IMR-90 (cell line): ENCODE results near the gene CCDC120. TPM values are rescaled to one million over a fixed set of nuclear protein-coding genes. Genes with fewer than 3 reads are reported as not detected.

Experiments
- ATAC-seq: fragments of 200-7000 bp; cut with Tn5 transposase; 2 replicates; pipeline ENCODE4 v1.9.1; 2020; ENCODE audit warnings: low read depth, mild to moderate bottlenecking, moderate library complexity
- BruUV-seq: library from RNA; stranded (reverse); fragments of 400-500 nt; replicated peaks from 2 replicates; lab custom pipeline; 2021; lab: Mats Ljungman, UMichigan
- CTCF ChIA-PET: fragments of 300-600 bp; formaldehyde crosslinking; extraction: SDS; loops from one replicate; lab custom pipeline; 2021; ENCODE audit warnings: antibody characterized with exemption; lab: Yijun Ruan, JAX
- POLR2A ChIA-PET: fragments of 300-600 bp; sonication (Branson Sonifier 250); formaldehyde crosslinking; loops from one replicate; lab custom pipeline; 2022; ENCODE audit warnings: antibody characterized with exemption; ENCODE audit not compliant: unreplicated experiment; lab: Charles Lee
- DNase-seq: peaks from one replicate; pipeline ENCODE4 v3.0.0; 2013
- H2AFZ ChIP-seq: replicated peaks from 2 replicates; pipeline ENCODE3; 2013; ENCODE audit warnings: low read length, mild to moderate bottlenecking; ENCODE audit not compliant: poor library complexity
- H2AK5ac ChIP-seq: 2 replicates; pipeline ENCODE4 v1.6.1; 2013; ENCODE audit warnings: low read depth, low read length, inconsistent platforms
- H2AK9ac ChIP-seq: replicated peaks from 2 replicates; pipeline ENCODE3; 2013; ENCODE audit warnings: mild to moderate bottlenecking, low read depth, low read length, moderate library complexity; ENCODE audit not compliant: poor library complexity
- H2BK120ac ChIP-seq: 2 replicates; pipeline ENCODE4 v1.6.1; 2013; ENCODE audit warnings: low read depth, low read length, inconsistent platforms
- H2BK15ac ChIP-seq: 3 replicates; pipeline ENCODE4 v1.6.1; 2013; ENCODE audit warnings: low read depth, low read length, inconsistent platforms
- H2BK20ac ChIP-seq: 2 replicates; pipeline ENCODE4 v1.6.1; 2013; ENCODE audit warnings: low read depth, mild to moderate bottlenecking, inconsistent platforms, low read length, moderate library complexity
- H2BK5ac ChIP-seq: 2 replicates; pipeline ENCODE4 v1.6.1; 2013; ENCODE audit warnings: mild to moderate bottlenecking, low read depth, low read length, inconsistent platforms; ENCODE audit not compliant: poor library complexity, severe bottlenecking
- H3K14ac ChIP-seq: replicated peaks from 2 replicates; pipeline ENCODE4 v1.6.1; 2013; ENCODE audit warnings: low read depth, low read length, inconsistent platforms
- H3K18ac ChIP-seq: 2 replicates; pipeline ENCODE4 v1.6.1; 2013; ENCODE audit warnings: low read depth, low read length, control low read depth
- H3K23ac ChIP-seq: 2 replicates; pipeline ENCODE4 v1.6.1; 2013; ENCODE audit warnings: low read depth, low read length, inconsistent platforms
- H3K27ac ChIP-seq: 2 replicates; pipeline ENCODE4 v1.5.1; 2013; ENCODE audit warnings: mild to moderate bottlenecking, control low read depth, low read length; ENCODE audit not compliant: insufficient read depth
- H3K27me3 ChIP-seq: 2 replicates; pipeline ENCODE4 v1.6.1; 2013; ENCODE audit warnings: low read length; ENCODE audit not compliant: control insufficient read depth, insufficient read depth
- H3K36me3 ChIP-seq: 2 replicates; pipeline ENCODE4 v1.6.1; 2013; ENCODE audit warnings: low read length, mixed read lengths; ENCODE audit not compliant: control insufficient read depth, insufficient read depth
- H3K4ac ChIP-seq: 2 replicates; pipeline ENCODE4 v1.6.1; 2013; ENCODE audit warnings: low read depth, low read length, inconsistent platforms
- H3K4me1 ChIP-seq: 2 replicates; pipeline ENCODE4 v1.6.1; 2013; ENCODE audit warnings: low read length, mixed read lengths; ENCODE audit not compliant: control insufficient read depth, insufficient read depth
- H3K4me2 ChIP-seq: 2 replicates; pipeline ENCODE4 v1.6.1; 2013; ENCODE audit warnings: low read depth, mild to moderate bottlenecking, control low read depth, low read length, moderate library complexity
- H3K4me3 ChIP-seq: 2 replicates; pipeline ENCODE4 v1.5.1; 2013; ENCODE audit warnings: low read depth, mild to moderate bottlenecking, control low read depth, low read length, moderate library complexity; ENCODE audit not compliant: insufficient read depth
- H3K56ac ChIP-seq: 2 replicates; pipeline ENCODE4 v1.6.1; 2013; ENCODE audit warnings: low read length, inconsistent platforms; ENCODE audit not compliant: insufficient read depth; ENCODE audit errors: extremely low read depth
- H3K79me1 ChIP-seq, 2 experiments: 2 replicates each; pipeline ENCODE4 v1.6.1; 2013; ENCODE audit warnings: low read length in 2 of 2, inconsistent platforms in 1 of 2, low read depth in 1 of 2
- H3K9ac ChIP-seq: 2 replicates; pipeline ENCODE4 v1.6.1; 2013; ENCODE audit warnings: low read depth, low read length, control low read depth
- H3K9me1 ChIP-seq: 2 replicates; pipeline ENCODE4 v1.6.1; 2013; ENCODE audit warnings: low read length, inconsistent platforms; ENCODE audit not compliant: insufficient read depth
- H3K9me3 ChIP-seq: 2 replicates; pipeline ENCODE4 v1.6.1; 2013; ENCODE audit warnings: low read length; ENCODE audit not compliant: control insufficient read depth, insufficient read depth
- H4K20me1 ChIP-seq: 2 replicates; pipeline ENCODE4 v1.6.1; 2013; ENCODE audit warnings: low read length, inconsistent platforms; ENCODE audit not compliant: insufficient read depth
- H4K5ac ChIP-seq: 2 replicates; pipeline ENCODE4 v1.6.1; 2013; ENCODE audit warnings: mild to moderate bottlenecking, low read depth, low read length, control low read depth
- H4K8ac ChIP-seq, 2 experiments: 2 replicates each; pipeline ENCODE4 v1.6.1; 2013; ENCODE audit warnings: low read depth in 2 of 2, low read length in 2 of 2, control low read depth in 1 of 2, inconsistent platforms in 1 of 2
- H4K91ac ChIP-seq: 2 replicates; pipeline ENCODE4 v1.6.1; 2013; ENCODE audit warnings: low read depth, low read length, inconsistent platforms; ENCODE audit not compliant: insufficient read depth
- BHLHE40 ChIP-seq: fragments of 150-350 bp; IDR thresholded peaks from 2 replicates; pipeline ENCODE4 v1.6.1; 2016; ENCODE audit warnings: mild to moderate bottlenecking, low read depth, low read length
- CEBPB ChIP-seq: IDR thresholded peaks from 2 replicates; pipeline ENCODE4 v1.6.1; 2012; ENCODE audit warnings: low read depth, low read length, improper control_type of control experiment
- CHD1 ChIP-seq: IDR thresholded peaks from 2 replicates; pipeline ENCODE4 v1.6.1; 2012; ENCODE audit warnings: low read depth, low read length, improper control_type of control experiment
- CTCF ChIP-seq: conservative IDR thresholded peaks from 2 replicates; pipeline ENCODE4 v1.5.1; 2012; ENCODE audit warnings: mild to moderate bottlenecking, low read depth, low read length, improper control_type of control experiment
- ELK1 ChIP-seq: fragments of 150-350 bp; IDR thresholded peaks from 2 replicates; pipeline ENCODE4 v1.6.1; 2016; ENCODE audit warnings: low read depth, mild to moderate bottlenecking, low read length, moderate library complexity, borderline replicate concordance
- FOS ChIP-seq: fragments of 150-350 bp; IDR thresholded peaks from 2 replicates; pipeline ENCODE4 v1.6.1; 2016; ENCODE audit warnings: low read depth, low read length
- MAFK ChIP-seq: IDR thresholded peaks from 2 replicates; pipeline ENCODE4 v1.6.1; 2012; ENCODE audit warnings: low read depth, low read length, improper control_type of control experiment
- MAZ ChIP-seq: IDR thresholded peaks from 2 replicates; pipeline ENCODE4 v1.6.1; 2012; ENCODE audit warnings: low read depth, mild to moderate bottlenecking, low read length, improper control_type of control experiment, moderate library complexity, borderline replicate concordance
- MXI1 ChIP-seq: IDR thresholded peaks from 2 replicates; pipeline ENCODE4 v1.6.1; 2012; ENCODE audit warnings: low read depth, mild to moderate bottlenecking, low read length, moderate library complexity, borderline replicate concordance
- NFE2L2 ChIP-seq: fragments of 150-350 bp; IDR thresholded peaks from 2 replicates; pipeline ENCODE4 v1.6.1; 2016; ENCODE audit warnings: low read depth, mild to moderate bottlenecking, low read length
- POLR2A ChIP-seq: IDR thresholded peaks from 2 replicates; pipeline ENCODE4 v1.6.1; 2012; ENCODE audit warnings: mild to moderate bottlenecking, low read depth, low read length
- RAD21 ChIP-seq: IDR thresholded peaks from 2 replicates; pipeline ENCODE4 v1.6.1; 2012; ENCODE audit warnings: low read length, improper control_type of control experiment
- RCOR1 ChIP-seq: IDR thresholded peaks from 2 replicates; pipeline ENCODE4 v1.6.1; 2012; ENCODE audit warnings: mild to moderate bottlenecking, low read length, improper control_type of control experiment; ENCODE audit not compliant: insufficient replicate concordance
- RFX5 ChIP-seq: IDR thresholded peaks from 2 replicates; pipeline ENCODE4 v1.8.0; 2012; ENCODE audit warnings: low read depth, mild to moderate bottlenecking, low read length, moderate library complexity
- SMC3 ChIP-seq: fragments of 150-350 bp; IDR thresholded peaks from 2 replicates; pipeline ENCODE4 v1.6.1; 2016; ENCODE audit warnings: low read depth, mild to moderate bottlenecking, antibody characterized with exemption, low read length, moderate library complexity
- USF2 ChIP-seq: fragments of 150-350 bp; IDR thresholded peaks from 2 replicates; pipeline ENCODE4 v1.6.1; 2017; ENCODE audit warnings: mild to moderate bottlenecking, antibody characterized with exemption, low read length, low read depth
- WGBS, 2 experiments: methylation state at CpG; one replicate each; pipeline versions ENCODE4 v1.1.5 to v1.1.7; 2013; ENCODE audit warnings: missing lambda C conversion rate in 2 of 2; ENCODE audit not compliant: insufficient read length in 1 of 2; ENCODE audit errors: extremely low coverage in 2 of 2; 5-methylcytosine and 5-hydroxymethylcytosine counted together
- dilution Hi-C: fragments of 300-500 bp; cut with HindIII; formaldehyde crosslinking; loops from one replicate; pipeline ENCODE4 v1.14.3; 2018; ENCODE audit warnings: low sequenced_read_pairs; ENCODE audit not compliant: unreplicated experiment
- in situ Hi-C: fragments of 300-500 bp; cut with MboI; formaldehyde crosslinking; loops from 3 replicates; pipeline ENCODE4 v1.14.3; 2019; ENCODE audit warnings: low sequenced_read_pairs, inconsistent platforms, mixed read lengths
- intact Hi-C: fragments of 100-400 bp; cut with micrococcal nuclease; formaldehyde crosslinking; loops from 2 replicates; pipeline ENCODE4 v1.10.0; 2022
- polyA plus RNA-seq, 3 experiments: library from polyadenylated mRNA; depleted of rRNA; stranded (reverse); fragments of >200 nt; gene quantifications; 2 replicates each; pipeline ENCODE4 v1.2.3, GENCODE V29; 2012; ENCODE audit warnings: low replicate concordance in 1 of 3
- total RNA-seq: library from RNA; depleted of rRNA; stranded (reverse); fragments of >200 nt; gene quantifications from 2 replicates; pipeline ENCODE4 v1.2.3, GENCODE V29; 2012

CCDC120 gene
- total and polyA plus RNA-seq, 2 of the 4 experiments (the other 2 are of a cell fraction): 0.18 to 2.0 TPM

GRCh38 chrX:49030283-49030682, 28.5 kb upstream of the CCDC120 start:
- TF ChIP-seq MAFK (no peak), CTCF (no peak), MXI1 (no peak), USF2 (no peak), SMC3 (no peak), BHLHE40 (no peak), POLR2A (no peak), CHD1 (no peak), FOS (no peak), NFE2L2 (no peak), MAZ (no peak), ELK1 (no peak), RAD21 (no peak), CEBPB (no peak), RFX5 (no peak), RCOR1 (no peak)
- no peak overlapping the region for H4K5ac ChIP-seq
- no peak overlapping the region for H2AFZ ChIP-seq
- no peaks in the 10 kb centered on the region for H3K9me1 ChIP-seq
- no peak overlapping the region for H3K4ac ChIP-seq
- intact Hi-C loops: no loop called here
- H3K23ac ChIP-seq: no peak overlapping the region
- no peak overlapping the region for H3K4me3 ChIP-seq
- peaks cover 5 to 11% of the 10 kb centered on the region in 2 experiments for H3K79me1 ChIP-seq
- ChIA-PET CTCF (no interaction called here), POLR2A (no interaction called here)
- H3K4me2 ChIP-seq: no peak overlapping the region
- peaks cover 1% of the 10 kb centered on the region; the same call in 1 of the 2 replicates for H3K4me1 ChIP-seq
- 90% methylated on average over 3 of the region's 6 CpGs; no CpG with 5 or more reads in 1 of the 2 experiments for WGBS, 2 experiments
- dilution Hi-C loops: no loop called here
- no peak overlapping the region for H4K91ac ChIP-seq
- H2AK5ac ChIP-seq: no peak overlapping the region
- peaks cover 4% of the 10 kb centered on the region; the same call in 1 of the 2 replicates for H4K20me1 ChIP-seq
- no peak overlapping the region for H3K56ac ChIP-seq
- H2BK15ac ChIP-seq: no peak overlapping the region
- peak overlapping the region; percentile 37 for H2AK9ac ChIP-seq
- H3K18ac ChIP-seq: no peak overlapping the region
- DNase-seq (no peak), ATAC-seq (no peak)
- no peak overlapping the region for H2BK120ac ChIP-seq
- no peak overlapping the region for H3K14ac ChIP-seq
- no peak overlapping the region for H2BK5ac ChIP-seq
- in situ Hi-C loops: no loop called here
- BruUV-seq: no TSS peak
- peaks cover 49% of the 10 kb centered on the region for H3K36me3 ChIP-seq
- no peak overlapping the region for H3K27ac ChIP-seq
- no peaks in the 10 kb centered on the region for H3K9me3 ChIP-seq
- no peak overlapping the region for H2BK20ac ChIP-seq
- H3K9ac ChIP-seq: no peak overlapping the region
- H3K27me3 ChIP-seq: no peaks in the 10 kb centered on the region
- H4K8ac ChIP-seq: no peak overlapping the region
